ENCODE measurements around the gene ACSM5.
"Not testable (repeated sequence)": the region's sequence is repeated elsewhere in the genome, so short reads cannot be mapped to it uniquely, and the experiment has no call there.

Gene ACSM5

GRCh38 chr16:20401475-20402016 is 7.8 kb upstream of the ACSM5 start:
- FAIRE-seq: no peak
- TF ChIP-seq TAF1 (IDR thresholded peaks at IDR 0.05; ENCODE audit: borderline replicate concordance, low read depth, low read length) (no peak), POLR2AphosphoS5 (IDR thresholded peaks at IDR 0.05; ENCODE audit: low read depth, low read length) (no peak), POLR2A (IDR thresholded peaks at IDR 0.05; ENCODE audit: low read depth, low read length) (no peak)
- DNase-seq (ENCODE audit: insufficient read length): no peak

GRCh38 chr16:20402651-20403050 is 6.7 kb upstream of the ACSM5 start:
- DNase-seq (ENCODE audit: insufficient read length) (no peak), FAIRE-seq (no peak)

GRCh38 chr16:20404637-20405036 is 4.7 kb upstream of the ACSM5 start, which contains the start of gene PDILT:
PDILT (minus strand) TSS chr16:20404737; CDS start chr16:20399300, 5,437 bp downstream.
- FAIRE-seq (no peak), DNase-seq (ENCODE audit: insufficient read length) (no peak)
- no peak for TF ChIP-seq POLR2AphosphoS5 (IDR thresholded peaks at IDR 0.05; ENCODE audit: low read depth, low read length)
- no peak for TF ChIP-seq POLR2A (IDR thresholded peaks at IDR 0.05; ENCODE audit: low read depth, low read length)
- TF ChIP-seq TAF1 (IDR thresholded peaks at IDR 0.05; ENCODE audit: borderline replicate concordance, low read depth, low read length): no peak

More at GRCh38 chr16:20402651-20403050, 6.7 kb upstream of the ACSM5 start:
- no peak for TF ChIP-seq POLR2A (IDR thresholded peaks at IDR 0.05; ENCODE audit: low read depth, low read length)
- TF ChIP-seq POLR2AphosphoS5 (IDR thresholded peaks at IDR 0.05; ENCODE audit: low read depth, low read length): no peak
- no peak for TF ChIP-seq TAF1 (IDR thresholded peaks at IDR 0.05; ENCODE audit: borderline replicate concordance, low read depth, low read length)

- FAIRE-seq (no peak), DNase-seq (ENCODE audit: insufficient read length) (no peak)
- TF ChIP-seq POLR2AphosphoS5 (IDR thresholded peaks at IDR 0.05; ENCODE audit: low read depth, low read length) (no peak), TAF1 (IDR thresholded peaks at IDR 0.05; ENCODE audit: borderline replicate concordance, low read depth, low read length) (no peak), POLR2A (IDR thresholded peaks at IDR 0.05; ENCODE audit: low read depth, low read length) (no peak)
These were observed 888 bp downstream of the ACSM5 start for GRCh38 chr16:20410121-20410723.

GRCh38 chr16:20411055-20411454 is 1.7 kb downstream of the ACSM5 start:
- FAIRE-seq: no peak

GRCh38 chr16:20415541-20415940 is 6.2 kb downstream of the ACSM5 start:
- no peak for FAIRE-seq
- DNase-seq (ENCODE audit: insufficient read length): no peak
- TF ChIP-seq POLR2AphosphoS5 (IDR thresholded peaks at IDR 0.05; ENCODE audit: low read depth, low read length) (no peak), POLR2A (IDR thresholded peaks at IDR 0.05; ENCODE audit: low read depth, low read length) (no peak), TAF1 (IDR thresholded peaks at IDR 0.05; ENCODE audit: borderline replicate concordance, low read depth, low read length) (no peak)

More at GRCh38 chr16:20411055-20411454, 1.7 kb downstream of the ACSM5 start:
- DNase-seq (ENCODE audit: insufficient read length): no peak
- TF ChIP-seq POLR2A (IDR thresholded peaks at IDR 0.05; ENCODE audit: low read depth, low read length): no peak
- no peak for TF ChIP-seq POLR2AphosphoS5 (IDR thresholded peaks at IDR 0.05; ENCODE audit: low read depth, low read length)
- no peak for TF ChIP-seq TAF1 (IDR thresholded peaks at IDR 0.05; ENCODE audit: borderline replicate concordance, low read depth, low read length)

- DNase-seq (ENCODE audit: insufficient read length); FAIRE-seq: not testable (repeated sequence)
These were observed 9.8 kb downstream of the ACSM5 start for GRCh38 chr16:20419093-20419492.

GRCh38 chr16:20421748-20422147 is 12.4 kb downstream of the ACSM5 start:
- DNase-seq (ENCODE audit: insufficient read length); FAIRE-seq: not testable (repeated sequence)

GRCh38 chr16:20423772-20424128 is 14.4 kb downstream of the ACSM5 start:
- not testable (repeated sequence) for DNase-seq (ENCODE audit: insufficient read length); FAIRE-seq

GRCh38 chr16:20424129-20424866 is 15.0 kb downstream of the ACSM5 start:
- DNase-seq (ENCODE audit: insufficient read length) (no peak), FAIRE-seq (no peak)
- TF ChIP-seq TAF1 (IDR thresholded peaks at IDR 0.05; ENCODE audit: borderline replicate concordance, low read depth, low read length) (no peak), POLR2A (IDR thresholded peaks at IDR 0.05; ENCODE audit: low read depth, low read length) (no peak), POLR2AphosphoS5 (IDR thresholded peaks at IDR 0.05; ENCODE audit: low read depth, low read length) (no peak)

GRCh38 chr16:20427401-20427797 is 18.1 kb downstream of the ACSM5 start:
- not testable (repeated sequence) for DNase-seq (ENCODE audit: insufficient read length); FAIRE-seq

- not testable (repeated sequence) for FAIRE-seq; DNase-seq (ENCODE audit: insufficient read length)
These were observed 20.2 kb downstream of the ACSM5 start for GRCh38 chr16:20429499-20429898.

- not testable (repeated sequence) for FAIRE-seq; DNase-seq (ENCODE audit: insufficient read length)
These were observed 21.1 kb downstream of the ACSM5 start for GRCh38 chr16:20430480-20430879.
